IMR-90 (cell line): Measurements from ENCODE around the gene KHDRBS1. TPM values are rescaled to one million over a fixed set of nuclear protein-coding genes. Genes with fewer than 3 reads are reported as not detected.

Source experiments
- ATAC-seq: fragments of 200-7000 bp; cut with Tn5 transposase; 2 replicates; pipeline ENCODE4 v1.9.1; 2020; ENCODE audit warnings: low read depth, mild to moderate bottlenecking, moderate library complexity
- BruUV-seq: library from RNA; stranded (reverse); fragments of 400-500 nt; replicated peaks from 2 replicates; lab custom pipeline; 2021; lab: Mats Ljungman, UMichigan
- CTCF ChIA-PET: fragments of 300-600 bp; formaldehyde crosslinking; extraction: SDS; loops from one replicate; lab custom pipeline; 2021; ENCODE audit warnings: antibody characterized with exemption; lab: Yijun Ruan, JAX
- POLR2A ChIA-PET: fragments of 300-600 bp; sonication (Branson Sonifier 250); formaldehyde crosslinking; loops from one replicate; lab custom pipeline; 2022; ENCODE audit warnings: antibody characterized with exemption; ENCODE audit not compliant: unreplicated experiment; lab: Charles Lee
- DNase-seq: peaks from one replicate; pipeline ENCODE4 v3.0.0; 2013
- H2AFZ ChIP-seq: replicated peaks from 2 replicates; pipeline ENCODE3; 2013; ENCODE audit warnings: low read length, mild to moderate bottlenecking; ENCODE audit not compliant: poor library complexity
- H2AK5ac ChIP-seq: 2 replicates; pipeline ENCODE4 v1.6.1; 2013; ENCODE audit warnings: low read depth, low read length, inconsistent platforms
- H2AK9ac ChIP-seq: replicated peaks from 2 replicates; pipeline ENCODE3; 2013; ENCODE audit warnings: mild to moderate bottlenecking, low read depth, low read length, moderate library complexity; ENCODE audit not compliant: poor library complexity
- H2BK120ac ChIP-seq: 2 replicates; pipeline ENCODE4 v1.6.1; 2013; ENCODE audit warnings: low read depth, low read length, inconsistent platforms
- H2BK15ac ChIP-seq: 3 replicates; pipeline ENCODE4 v1.6.1; 2013; ENCODE audit warnings: low read depth, low read length, inconsistent platforms
- H2BK20ac ChIP-seq: 2 replicates; pipeline ENCODE4 v1.6.1; 2013; ENCODE audit warnings: low read depth, mild to moderate bottlenecking, inconsistent platforms, low read length, moderate library complexity
- H2BK5ac ChIP-seq: 2 replicates; pipeline ENCODE4 v1.6.1; 2013; ENCODE audit warnings: mild to moderate bottlenecking, low read depth, low read length, inconsistent platforms; ENCODE audit not compliant: poor library complexity, severe bottlenecking
- H3K14ac ChIP-seq: replicated peaks from 2 replicates; pipeline ENCODE4 v1.6.1; 2013; ENCODE audit warnings: low read depth, low read length, inconsistent platforms
- H3K18ac ChIP-seq: 2 replicates; pipeline ENCODE4 v1.6.1; 2013; ENCODE audit warnings: low read depth, low read length, control low read depth
- H3K23ac ChIP-seq: 2 replicates; pipeline ENCODE4 v1.6.1; 2013; ENCODE audit warnings: low read depth, low read length, inconsistent platforms
- H3K27ac ChIP-seq: 2 replicates; pipeline ENCODE4 v1.5.1; 2013; ENCODE audit warnings: mild to moderate bottlenecking, control low read depth, low read length; ENCODE audit not compliant: insufficient read depth
- H3K27me3 ChIP-seq: 2 replicates; pipeline ENCODE4 v1.6.1; 2013; ENCODE audit warnings: low read length; ENCODE audit not compliant: control insufficient read depth, insufficient read depth
- H3K36me3 ChIP-seq: 2 replicates; pipeline ENCODE4 v1.6.1; 2013; ENCODE audit warnings: low read length, mixed read lengths; ENCODE audit not compliant: control insufficient read depth, insufficient read depth
- H3K4ac ChIP-seq: 2 replicates; pipeline ENCODE4 v1.6.1; 2013; ENCODE audit warnings: low read depth, low read length, inconsistent platforms
- H3K4me1 ChIP-seq: 2 replicates; pipeline ENCODE4 v1.6.1; 2013; ENCODE audit warnings: low read length, mixed read lengths; ENCODE audit not compliant: control insufficient read depth, insufficient read depth
- H3K4me2 ChIP-seq: 2 replicates; pipeline ENCODE4 v1.6.1; 2013; ENCODE audit warnings: low read depth, mild to moderate bottlenecking, control low read depth, low read length, moderate library complexity
- H3K4me3 ChIP-seq: 2 replicates; pipeline ENCODE4 v1.5.1; 2013; ENCODE audit warnings: low read depth, mild to moderate bottlenecking, control low read depth, low read length, moderate library complexity; ENCODE audit not compliant: insufficient read depth
- H3K56ac ChIP-seq: 2 replicates; pipeline ENCODE4 v1.6.1; 2013; ENCODE audit warnings: low read length, inconsistent platforms; ENCODE audit not compliant: insufficient read depth; ENCODE audit errors: extremely low read depth
- H3K79me1 ChIP-seq, 2 experiments: 2 replicates each; pipeline ENCODE4 v1.6.1; 2013; ENCODE audit warnings: low read length in 2 of 2, inconsistent platforms in 1 of 2, low read depth in 1 of 2
- H3K9ac ChIP-seq: 2 replicates; pipeline ENCODE4 v1.6.1; 2013; ENCODE audit warnings: low read depth, low read length, control low read depth
- H3K9me1 ChIP-seq: 2 replicates; pipeline ENCODE4 v1.6.1; 2013; ENCODE audit warnings: low read length, inconsistent platforms; ENCODE audit not compliant: insufficient read depth
- H3K9me3 ChIP-seq: 2 replicates; pipeline ENCODE4 v1.6.1; 2013; ENCODE audit warnings: low read length; ENCODE audit not compliant: control insufficient read depth, insufficient read depth
- H4K20me1 ChIP-seq: 2 replicates; pipeline ENCODE4 v1.6.1; 2013; ENCODE audit warnings: low read length, inconsistent platforms; ENCODE audit not compliant: insufficient read depth
- H4K5ac ChIP-seq: 2 replicates; pipeline ENCODE4 v1.6.1; 2013; ENCODE audit warnings: mild to moderate bottlenecking, low read depth, low read length, control low read depth
- H4K8ac ChIP-seq, 2 experiments: 2 replicates each; pipeline ENCODE4 v1.6.1; 2013; ENCODE audit warnings: low read depth in 2 of 2, low read length in 2 of 2, control low read depth in 1 of 2, inconsistent platforms in 1 of 2
- H4K91ac ChIP-seq: 2 replicates; pipeline ENCODE4 v1.6.1; 2013; ENCODE audit warnings: low read depth, low read length, inconsistent platforms; ENCODE audit not compliant: insufficient read depth
- BHLHE40 ChIP-seq: fragments of 150-350 bp; IDR thresholded peaks from 2 replicates; pipeline ENCODE4 v1.6.1; 2016; ENCODE audit warnings: mild to moderate bottlenecking, low read depth, low read length
- FOS ChIP-seq: fragments of 150-350 bp; IDR thresholded peaks from 2 replicates; pipeline ENCODE4 v1.6.1; 2016; ENCODE audit warnings: low read depth, low read length
- MAFK ChIP-seq: IDR thresholded peaks from 2 replicates; pipeline ENCODE4 v1.6.1; 2012; ENCODE audit warnings: low read depth, low read length, improper control_type of control experiment
- POLR2A ChIP-seq: IDR thresholded peaks from 2 replicates; pipeline ENCODE4 v1.6.1; 2012; ENCODE audit warnings: mild to moderate bottlenecking, low read depth, low read length
- RAD21 ChIP-seq: IDR thresholded peaks from 2 replicates; pipeline ENCODE4 v1.6.1; 2012; ENCODE audit warnings: low read length, improper control_type of control experiment
- RFX5 ChIP-seq: IDR thresholded peaks from 2 replicates; pipeline ENCODE4 v1.8.0; 2012; ENCODE audit warnings: low read depth, mild to moderate bottlenecking, low read length, moderate library complexity
- SMC3 ChIP-seq: fragments of 150-350 bp; IDR thresholded peaks from 2 replicates; pipeline ENCODE4 v1.6.1; 2016; ENCODE audit warnings: low read depth, mild to moderate bottlenecking, antibody characterized with exemption, low read length, moderate library complexity
- USF2 ChIP-seq: fragments of 150-350 bp; IDR thresholded peaks from 2 replicates; pipeline ENCODE4 v1.6.1; 2017; ENCODE audit warnings: mild to moderate bottlenecking, antibody characterized with exemption, low read length, low read depth
- WGBS, 2 experiments: methylation state at CpG; one replicate each; pipeline versions ENCODE4 v1.1.5 to v1.1.7; 2013; ENCODE audit warnings: missing lambda C conversion rate in 2 of 2; ENCODE audit not compliant: insufficient read length in 1 of 2; ENCODE audit errors: extremely low coverage in 2 of 2; 5-methylcytosine and 5-hydroxymethylcytosine counted together
- dilution Hi-C: fragments of 300-500 bp; cut with HindIII; formaldehyde crosslinking; loops from one replicate; pipeline ENCODE4 v1.14.3; 2018; ENCODE audit warnings: low sequenced_read_pairs; ENCODE audit not compliant: unreplicated experiment
- in situ Hi-C: fragments of 300-500 bp; cut with MboI; formaldehyde crosslinking; loops from 3 replicates; pipeline ENCODE4 v1.14.3; 2019; ENCODE audit warnings: low sequenced_read_pairs, inconsistent platforms, mixed read lengths
- intact Hi-C: fragments of 100-400 bp; cut with micrococcal nuclease; formaldehyde crosslinking; loops from 2 replicates; pipeline ENCODE4 v1.10.0; 2022
- polyA plus RNA-seq, 3 experiments: library from polyadenylated mRNA; depleted of rRNA; stranded (reverse); fragments of >200 nt; gene quantifications; 2 replicates each; pipeline ENCODE4 v1.2.3, GENCODE V29; 2012; ENCODE audit warnings: low replicate concordance in 1 of 3
- total RNA-seq: library from RNA; depleted of rRNA; stranded (reverse); fragments of >200 nt; gene quantifications from 2 replicates; pipeline ENCODE4 v1.2.3, GENCODE V29; 2012
- TF ChIP-seq, protein P1 (sequence below): fragments of 150-350 bp; IDR thresholded peaks from 2 replicates; pipeline ENCODE4 v1.6.1; 2016; ENCODE audit warnings: low read depth, mild to moderate bottlenecking, low read length, moderate library complexity, borderline replicate concordance
- TF ChIP-seq, protein P2 (sequence below): conservative IDR thresholded peaks from 2 replicates; pipeline ENCODE4 v1.5.1; 2012; ENCODE audit warnings: mild to moderate bottlenecking, low read depth, low read length, improper control_type of control experiment

KHDRBS1 gene
- total and polyA plus RNA-seq, 2 of the 4 experiments (the other 2 are of a cell fraction), result 33.7 to 67.6 TPM

DNA sequence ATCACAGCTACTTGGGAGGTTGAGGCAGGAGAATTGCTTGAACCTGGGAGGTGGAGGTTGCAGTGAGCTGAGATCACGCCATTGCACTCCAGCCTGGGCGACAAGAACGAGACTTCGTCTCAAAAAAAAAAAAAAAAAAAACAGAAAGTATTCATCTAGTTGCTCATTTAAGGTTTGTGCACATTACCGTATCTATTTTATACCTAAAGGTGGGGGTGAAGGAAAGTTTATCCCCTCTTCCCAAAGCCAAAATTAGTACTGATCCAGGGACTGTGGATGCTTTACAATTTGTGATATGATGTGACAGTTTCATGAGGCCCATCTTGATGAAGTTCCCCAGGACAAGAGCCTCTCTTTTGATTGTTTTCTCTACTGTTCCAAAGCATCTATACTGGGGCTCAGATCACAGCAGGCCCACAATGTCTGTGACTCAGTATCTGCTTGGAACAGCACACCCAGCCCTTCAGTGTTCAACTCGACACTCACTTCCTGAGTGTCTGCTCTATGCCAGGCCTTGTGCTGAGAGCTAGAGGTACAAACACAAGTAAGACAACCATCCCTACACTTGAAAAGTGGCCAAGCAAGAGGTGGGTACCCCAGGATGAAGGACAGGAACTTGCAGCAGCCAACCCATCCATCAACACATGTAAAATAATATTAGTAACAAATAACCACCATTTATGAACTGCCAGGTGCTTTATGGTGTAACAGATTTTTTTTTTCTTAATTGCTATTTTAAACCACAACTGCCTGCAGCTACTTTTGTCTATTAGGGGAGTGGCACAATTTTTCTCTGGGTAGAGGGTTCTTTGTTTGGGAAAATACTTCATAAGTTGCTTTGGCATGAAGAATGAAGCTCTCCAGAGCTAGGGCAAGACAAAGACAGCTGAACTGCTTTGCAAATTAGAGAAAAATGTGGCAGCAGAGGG is 29.0 kb upstream of the KHDRBS1 start:
- intact Hi-C loops (no loop called here), dilution Hi-C loops (no loop called here), in situ Hi-C loops (loop anchor here (25.0 kb wide), 1 partner anchor 97 kb away; no protein-coding TSS in a partner anchor)
- WGBS, 2 experiments, result no CpG with 5 or more reads among the region's 6 CpGs
- Histone ChIP-seq H3K9me3 (no peaks in the 10 kb centered on the region), H4K5ac (peak overlapping the region; percentile 85), H3K9ac (no peak overlapping the region), H2AFZ (peak overlapping the region; percentile 87), H3K27ac (no peak overlapping the region; the same call in 1 of the 2 replicates), H3K4me2 (no peak overlapping the region; the same call in 1 of the 2 replicates), H2AK9ac (peak overlapping the region; percentile 57), H3K14ac (peak overlapping the region; percentile 46; the same call in 1 of the 2 replicates), H3K4me3 (no peak overlapping the region), H2AK5ac (no peak overlapping the region), H3K36me3 (no peaks in the 10 kb centered on the region), H4K20me1 (no peaks in the 10 kb centered on the region), H2BK20ac (no peak overlapping the region), H3K56ac (peak overlapping the region; percentile 28; the same call in 1 of the 2 replicates), H2BK5ac (peak overlapping the region; percentile 46), H3K79me1 (no peaks in the 10 kb centered on the region; a peak in 1 of 4 replicates), H3K18ac (peak overlapping the region; percentile 66), H4K91ac (no peak overlapping the region), H3K23ac (no peak overlapping the region; the same call in 1 of the 2 replicates), H4K8ac (peak overlapping the region; percentile 12 to 79; a peak in 3 of 4 replicates), H3K4me1 (peaks cover 4% of the 10 kb centered on the region), H2BK15ac (no peak overlapping the region), H3K9me1 (peaks cover 7% of the 10 kb centered on the region; the same call in 1 of the 2 replicates), H2BK120ac (no peak overlapping the region; the same call in 1 of the 2 replicates), H3K4ac (no peak overlapping the region), H3K27me3 (no peaks in the 10 kb centered on the region)
- CTCF ChIA-PET, result interaction anchor here (0.6 to 1.1 kb wide), 5 partner anchors 8 to 178 kb away, joined by 3 to 6 read pairs (median 3); no protein-coding TSS in a partner anchor
- DNase-seq, result peak; percentile 63
- TF ChIP-seq, protein P1, sequence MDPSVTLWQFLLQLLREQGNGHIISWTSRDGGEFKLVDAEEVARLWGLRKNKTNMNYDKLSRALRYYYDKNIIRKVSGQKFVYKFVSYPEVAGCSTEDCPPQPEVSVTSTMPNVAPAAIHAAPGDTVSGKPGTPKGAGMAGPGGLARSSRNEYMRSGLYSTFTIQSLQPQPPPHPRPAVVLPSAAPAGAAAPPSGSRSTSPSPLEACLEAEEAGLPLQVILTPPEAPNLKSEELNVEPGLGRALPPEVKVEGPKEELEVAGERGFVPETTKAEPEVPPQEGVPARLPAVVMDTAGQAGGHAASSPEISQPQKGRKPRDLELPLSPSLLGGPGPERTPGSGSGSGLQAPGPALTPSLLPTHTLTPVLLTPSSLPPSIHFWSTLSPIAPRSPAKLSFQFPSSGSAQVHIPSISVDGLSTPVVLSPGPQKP, result no peak
- TF ChIP-seq RAD21 (no peak), BHLHE40 (no peak), SMC3 (no peak), USF2 (no peak), RFX5 (no peak), FOS (no peak), POLR2A (no peak), MAFK (no peak)
- TF ChIP-seq, protein P2, sequence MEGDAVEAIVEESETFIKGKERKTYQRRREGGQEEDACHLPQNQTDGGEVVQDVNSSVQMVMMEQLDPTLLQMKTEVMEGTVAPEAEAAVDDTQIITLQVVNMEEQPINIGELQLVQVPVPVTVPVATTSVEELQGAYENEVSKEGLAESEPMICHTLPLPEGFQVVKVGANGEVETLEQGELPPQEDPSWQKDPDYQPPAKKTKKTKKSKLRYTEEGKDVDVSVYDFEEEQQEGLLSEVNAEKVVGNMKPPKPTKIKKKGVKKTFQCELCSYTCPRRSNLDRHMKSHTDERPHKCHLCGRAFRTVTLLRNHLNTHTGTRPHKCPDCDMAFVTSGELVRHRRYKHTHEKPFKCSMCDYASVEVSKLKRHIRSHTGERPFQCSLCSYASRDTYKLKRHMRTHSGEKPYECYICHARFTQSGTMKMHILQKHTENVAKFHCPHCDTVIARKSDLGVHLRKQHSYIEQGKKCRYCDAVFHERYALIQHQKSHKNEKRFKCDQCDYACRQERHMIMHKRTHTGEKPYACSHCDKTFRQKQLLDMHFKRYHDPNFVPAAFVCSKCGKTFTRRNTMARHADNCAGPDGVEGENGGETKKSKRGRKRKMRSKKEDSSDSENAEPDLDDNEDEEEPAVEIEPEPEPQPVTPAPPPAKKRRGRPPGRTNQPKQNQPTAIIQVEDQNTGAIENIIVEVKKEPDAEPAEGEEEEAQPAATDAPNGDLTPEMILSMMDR, result no peak
- BruUV-seq, result no TSS peak
- peak; percentile 87 for ATAC-seq
- POLR2A ChIA-PET, result interaction anchor here (0.6 kb wide), 1 partner anchor 21 kb away, joined by 11 read pairs; no protein-coding TSS in a partner anchor
